Neutrophil (primary cell): Measurements from ENCODE around the gene QRFP.

Experiments used
- H3K27ac ChIP-seq: fragments of 200-600 bp; sonication (generic); 2 replicates; pipeline ENCODE4 v1.5.1; 2016; ENCODE audit warnings: mild to moderate bottlenecking, moderate library complexity
- H3K27me3 ChIP-seq: fragments of 200-600 bp; sonication (generic); 2 replicates; pipeline ENCODE4 v1.6.0; 2016; ENCODE audit warnings: mild to moderate bottlenecking
- H3K36me3 ChIP-seq: fragments of 200-600 bp; sonication (generic); 2 replicates; pipeline ENCODE4 v1.5.1; 2017
- H3K4me1 ChIP-seq, 2 experiments: fragments of 200-600 bp in 1 of 2; sonication (generic) in 1 of 2; 1 replicate in 1 of 2; 2 replicates in 1 of 2; pipeline versions ENCODE4 v1.5.1 to v1.6.1; 2013 to 2016; ENCODE audit warnings: low read depth in 1 of 2, low read length in 1 of 2, mild to moderate bottlenecking in 1 of 2, moderate library complexity in 1 of 2; ENCODE audit not compliant: control insufficient read depth in 1 of 2, insufficient read depth in 1 of 2
- H3K4me3 ChIP-seq, 2 experiments: fragments of 200-600 bp in 1 of 2; sonication (generic) in 1 of 2; 1 replicate in 1 of 2; 2 replicates in 1 of 2; pipeline ENCODE4 v1.5.1; 2013 to 2016; ENCODE audit warnings: low read depth in 1 of 2, low read length in 1 of 2, mild to moderate bottlenecking in 1 of 2, moderate library complexity in 1 of 2
- H3K9me3 ChIP-seq: fragments of 200-600 bp; sonication (generic); 2 replicates; pipeline ENCODE4 v1.5.1; 2016
- CTCF ChIP-seq: fragments of 200-600 bp; sonication (generic); IDR thresholded peaks from 2 replicates; pipeline ENCODE4 v1.5.1; 2016; ENCODE audit warnings: antibody characterized with exemption

Gene QRFP

GRCh38 chr9:130882696-130883225, 13.9 kb downstream of the QRFP start:
- no peaks in the 10 kb centered on the region for H3K27me3 ChIP-seq
- TF ChIP-seq CTCF: no peak
- no peaks in the 10 kb centered on the region for H3K4me1 ChIP-seq
- no peaks in the 10 kb centered on the region for H3K9me3 ChIP-seq
- H3K27ac ChIP-seq: no peak overlapping the region
- peaks cover 90% of the 10 kb centered on the region for H3K36me3 ChIP-seq
- no peak overlapping the region for H3K4me3 ChIP-seq

- Histone ChIP-seq H3K27ac (no peak overlapping the region), H3K4me1 (no peaks in the 10 kb centered on the region), H3K36me3 (peaks cover 77% of the 10 kb centered on the region), H3K4me3 (no peak overlapping the region), H3K9me3 (no peaks in the 10 kb centered on the region), H3K27me3 (no peaks in the 10 kb centered on the region)
- TF ChIP-seq CTCF: no peak
These were observed 15.1 kb downstream of the QRFP start for GRCh38 chr9:130881516-130881915.

- Histone ChIP-seq H3K36me3 (peaks cover 70% of the 10 kb centered on the region), H3K27ac (no peak overlapping the region), H3K4me3 (no peak overlapping the region), H3K4me1 (no peaks in the 10 kb centered on the region), H3K9me3 (no peaks in the 10 kb centered on the region), H3K27me3 (no peaks in the 10 kb centered on the region)
- TF ChIP-seq CTCF: no peak
These were observed 15.9 kb downstream of the QRFP start for GRCh38 chr9:130880599-130881220.

- H3K4me3 ChIP-seq: no peak overlapping the region
- H3K36me3 ChIP-seq: peaks cover 68% of the 10 kb centered on the region
- no peaks in the 10 kb centered on the region for H3K9me3 ChIP-seq
- no peak overlapping the region for H3K27ac ChIP-seq
- no peaks in the 10 kb centered on the region for H3K4me1 ChIP-seq
- no peak for TF ChIP-seq CTCF
- no peaks in the 10 kb centered on the region for H3K27me3 ChIP-seq
These were observed 16.7 kb downstream of the QRFP start for GRCh38 chr9:130879863-130880411.

GRCh38 chr9:130878295-130878694, 18.3 kb downstream of the QRFP start:
- Histone ChIP-seq H3K4me3 (no peak overlapping the region), H3K36me3 (peaks cover 69% of the 10 kb centered on the region), H3K27me3 (no peaks in the 10 kb centered on the region), H3K9me3 (no peaks in the 10 kb centered on the region), H3K4me1 (no peaks in the 10 kb centered on the region), H3K27ac (no peak overlapping the region)
- no peak for TF ChIP-seq CTCF
